ENCODE measurements around the gene RAD51B.
"Not testable (repeated sequence)": the region's sequence is repeated elsewhere in the genome, so short reads cannot be mapped to it uniquely, and the experiment has no call there.

The RAD51B gene

GRCh38 chr14:68286667-68287066, 467.1 kb downstream of the RAD51B start:
- no peak for TF ChIP-seq CTCF (conservative IDR thresholded peaks at IDR 0.05)
- no peak for TF ChIP-seq ZFX (IDR thresholded peaks at IDR 0.05)
- H3K27ac ChIP-seq, result no peak overlapping the region

GRCh38 chr14:68289452-68289851, 469.9 kb downstream of the RAD51B start:
- not testable (repeated sequence) for H3K27ac ChIP-seq

GRCh38 chr14:68291820-68292219, 472.2 kb downstream of the RAD51B start:
- H3K27ac ChIP-seq, result no peak overlapping the region

GRCh38 chr14:68292441-68293215, 473.0 kb downstream of the RAD51B start:
- TF ChIP-seq CTCF (conservative IDR thresholded peaks at IDR 0.05), result no peak
- H3K27ac ChIP-seq, result no peak overlapping the region

More at GRCh38 chr14:68291820-68292219, 472.2 kb downstream of the RAD51B start:
- TF ChIP-seq ZFX (IDR thresholded peaks at IDR 0.05) (no peak), CTCF (conservative IDR thresholded peaks at IDR 0.05) (no peak)

- no peak overlapping the region for H3K27ac ChIP-seq
- no peak for TF ChIP-seq ZFX (IDR thresholded peaks at IDR 0.05)
Observed at GRCh38 chr14:68293404-68293803, 473.8 kb downstream of the RAD51B start.

- H3K27ac ChIP-seq, result no peak overlapping the region
- no peak for TF ChIP-seq ZFX (IDR thresholded peaks at IDR 0.05)
- TF ChIP-seq CTCF (conservative IDR thresholded peaks at IDR 0.05), result no peak
Observed at GRCh38 chr14:68295316-68295816, 475.8 kb downstream of the RAD51B start.

- TF ChIP-seq ZFX (IDR thresholded peaks at IDR 0.05) (no peak), CTCF (conservative IDR thresholded peaks at IDR 0.05) (no peak)
- no peak overlapping the region for H3K27ac ChIP-seq
Observed at GRCh38 chr14:68297039-68297438, 477.5 kb downstream of the RAD51B start.

- no peak overlapping the region for H3K27ac ChIP-seq
- TF ChIP-seq CTCF (conservative IDR thresholded peaks at IDR 0.05) (peak; percentile 12; the same call in 1 of the 2 replicates), ZFX (IDR thresholded peaks at IDR 0.05) (no peak)
Observed at GRCh38 chr14:68297876-68298468, 478.4 kb downstream of the RAD51B start.

Data from C4-2B (cell line).